ENCODE data around the gene INO80D. TPM values are rescaled to one million over a fixed set of nuclear protein-coding genes. Genes with fewer than 3 reads are reported as not detected.
"Not testable (repeated sequence)": the region's sequence is repeated elsewhere in the genome, so short reads cannot be mapped to it uniquely, and the experiment has no call there.

The INO80D gene
- total RNA-seq, 1 donor from 2014 or later, result 9.7 TPM

- TF ChIP-seq, protein P1, sequence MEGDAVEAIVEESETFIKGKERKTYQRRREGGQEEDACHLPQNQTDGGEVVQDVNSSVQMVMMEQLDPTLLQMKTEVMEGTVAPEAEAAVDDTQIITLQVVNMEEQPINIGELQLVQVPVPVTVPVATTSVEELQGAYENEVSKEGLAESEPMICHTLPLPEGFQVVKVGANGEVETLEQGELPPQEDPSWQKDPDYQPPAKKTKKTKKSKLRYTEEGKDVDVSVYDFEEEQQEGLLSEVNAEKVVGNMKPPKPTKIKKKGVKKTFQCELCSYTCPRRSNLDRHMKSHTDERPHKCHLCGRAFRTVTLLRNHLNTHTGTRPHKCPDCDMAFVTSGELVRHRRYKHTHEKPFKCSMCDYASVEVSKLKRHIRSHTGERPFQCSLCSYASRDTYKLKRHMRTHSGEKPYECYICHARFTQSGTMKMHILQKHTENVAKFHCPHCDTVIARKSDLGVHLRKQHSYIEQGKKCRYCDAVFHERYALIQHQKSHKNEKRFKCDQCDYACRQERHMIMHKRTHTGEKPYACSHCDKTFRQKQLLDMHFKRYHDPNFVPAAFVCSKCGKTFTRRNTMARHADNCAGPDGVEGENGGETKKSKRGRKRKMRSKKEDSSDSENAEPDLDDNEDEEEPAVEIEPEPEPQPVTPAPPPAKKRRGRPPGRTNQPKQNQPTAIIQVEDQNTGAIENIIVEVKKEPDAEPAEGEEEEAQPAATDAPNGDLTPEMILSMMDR (IDR thresholded peaks at IDR 0.05; ENCODE audit: insufficient read depth, low read length, poor library complexity, severe bottlenecking), result no peak
- no peak for DNase-seq (ENCODE audit: low read depth)
- Histone ChIP-seq H3K4me3 (ENCODE audit: low read depth, low read length) (no peak overlapping the region), H3K36me3 (ENCODE audit: control insufficient read depth, insufficient read depth, low read length) (no peaks in the 10 kb centered on the region), H3K27me3 (ENCODE audit: control insufficient read depth, insufficient read depth, low read length) (no peaks in the 10 kb centered on the region)
Measured at GRCh38 chr2:205998583-205998982, 87.4 kb downstream of the INO80D start.

DNA sequence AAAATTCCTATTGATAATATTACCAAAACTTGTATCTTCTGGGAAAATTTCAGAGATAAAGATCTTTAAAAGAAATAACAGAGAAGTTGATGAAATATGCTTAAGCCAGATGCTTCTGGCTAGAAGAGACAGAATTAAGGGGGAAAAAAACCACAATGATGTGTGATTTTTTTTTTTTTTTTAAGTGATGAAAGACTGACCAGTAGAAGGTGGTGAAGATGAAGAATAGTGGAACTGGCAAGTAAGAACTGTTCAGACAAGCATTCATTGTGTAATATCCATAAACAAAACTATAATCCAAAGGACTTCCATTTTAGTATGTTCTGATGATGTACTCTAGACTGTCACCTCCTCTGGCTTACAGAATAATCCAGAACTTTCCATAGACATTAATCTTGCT, 89.8 kb downstream of the INO80D start:
- TF ChIP-seq, protein P1 (IDR thresholded peaks at IDR 0.05; ENCODE audit: insufficient read depth, low read length, poor library complexity, severe bottlenecking), result no peak
- Histone ChIP-seq H3K4me3 (ENCODE audit: low read depth, low read length) (no peak overlapping the region), H3K36me3 (ENCODE audit: control insufficient read depth, insufficient read depth, low read length) (no peaks in the 10 kb centered on the region), H3K27me3 (ENCODE audit: control insufficient read depth, insufficient read depth, low read length) (no peaks in the 10 kb centered on the region)
- no peak for DNase-seq (ENCODE audit: low read depth)

DNA sequence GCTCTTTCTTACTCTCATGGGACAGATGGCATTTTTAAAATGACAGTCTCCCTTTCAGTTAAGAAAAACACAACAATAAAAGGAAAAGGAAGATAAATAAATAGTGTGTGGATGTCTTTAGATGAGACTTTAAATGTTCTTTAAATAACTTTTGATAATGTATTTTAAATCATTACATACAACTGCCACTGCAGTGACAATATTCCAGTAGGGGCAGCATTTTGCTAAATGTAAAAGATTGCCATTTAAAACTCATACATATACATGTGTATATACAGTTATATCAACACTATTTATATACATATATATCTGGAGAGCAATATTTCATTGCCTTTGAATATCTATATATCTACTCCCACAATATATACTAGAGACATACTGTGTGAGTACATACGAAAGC, 90.7 kb downstream of the INO80D start:
- no peak overlapping the region for H3K4me3 ChIP-seq (ENCODE audit: low read depth, low read length)
- no peaks in the 10 kb centered on the region for H3K27me3 ChIP-seq (ENCODE audit: control insufficient read depth, insufficient read depth, low read length)
- no peaks in the 10 kb centered on the region for H3K36me3 ChIP-seq (ENCODE audit: control insufficient read depth, insufficient read depth, low read length)
- no peak for DNase-seq (ENCODE audit: low read depth)
- TF ChIP-seq, protein P1 (IDR thresholded peaks at IDR 0.05; ENCODE audit: insufficient read depth, low read length, poor library complexity, severe bottlenecking), result no peak

DNA sequence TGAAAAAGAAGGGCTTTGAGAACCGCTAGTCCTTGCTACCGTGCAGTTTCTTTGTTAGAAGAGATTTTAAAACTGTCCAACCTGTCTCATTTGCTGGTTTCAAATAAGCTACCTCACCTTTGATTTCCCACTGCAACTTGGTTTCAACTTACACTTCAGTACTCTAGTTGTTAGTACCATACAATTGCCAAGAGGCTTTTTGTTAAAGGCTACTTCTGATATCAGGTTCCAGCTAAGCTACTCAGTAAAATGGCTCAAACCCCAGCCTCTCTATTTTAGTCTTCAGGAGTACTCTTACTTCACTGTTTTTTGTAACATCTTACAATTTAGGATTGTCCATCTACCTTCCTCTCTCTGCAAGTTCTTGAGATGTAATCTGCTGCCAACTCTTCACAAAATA, 91.6 kb downstream of the INO80D start:
- H3K36me3 ChIP-seq (ENCODE audit: control insufficient read depth, insufficient read depth, low read length), result no peaks in the 10 kb centered on the region
- no peak for DNase-seq (ENCODE audit: low read depth)
- TF ChIP-seq, protein P1 (IDR thresholded peaks at IDR 0.05; ENCODE audit: insufficient read depth, low read length, poor library complexity, severe bottlenecking), result no peak
- no peaks in the 10 kb centered on the region for H3K27me3 ChIP-seq (ENCODE audit: control insufficient read depth, insufficient read depth, low read length)
- no peak overlapping the region for H3K4me3 ChIP-seq (ENCODE audit: low read depth, low read length)

DNA sequence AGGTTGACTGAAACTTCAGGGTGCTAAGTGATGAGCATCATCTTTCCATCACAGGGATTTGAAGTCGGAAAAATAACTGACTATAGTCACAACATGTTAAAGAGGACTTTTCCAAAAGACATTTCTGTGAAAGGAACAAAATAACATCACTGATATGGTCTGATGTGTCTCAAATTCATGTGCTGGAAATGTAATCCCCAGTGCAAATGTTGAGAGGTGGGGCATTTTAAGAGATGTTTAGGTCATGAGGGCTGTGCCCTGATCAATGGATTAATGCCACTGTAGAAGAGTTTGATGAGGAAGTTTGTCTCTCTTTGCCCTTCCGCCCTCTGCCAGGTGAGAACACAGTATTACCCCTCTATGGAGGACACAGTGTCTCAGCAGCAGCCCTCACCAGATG, 95.9 kb downstream of the INO80D start:
- TF ChIP-seq, protein P1 (IDR thresholded peaks at IDR 0.05; ENCODE audit: insufficient read depth, low read length, poor library complexity, severe bottlenecking), result no peak
- DNase-seq (ENCODE audit: low read depth), result no peak
- Histone ChIP-seq H3K4me3 (ENCODE audit: low read depth, low read length) (no peak overlapping the region), H3K27me3 (ENCODE audit: control insufficient read depth, insufficient read depth, low read length) (no peaks in the 10 kb centered on the region), H3K36me3 (ENCODE audit: control insufficient read depth, insufficient read depth, low read length) (no peaks in the 10 kb centered on the region)

GRCh38 chr2:205989271-205990071, 96.5 kb downstream of the INO80D start:
- peak; percentile 45 for DNase-seq (ENCODE audit: low read depth)
- TF ChIP-seq, protein P1 (IDR thresholded peaks at IDR 0.05; ENCODE audit: insufficient read depth, low read length, poor library complexity, severe bottlenecking), result no peak
- Histone ChIP-seq H3K36me3 (ENCODE audit: control insufficient read depth, insufficient read depth, low read length) (no peaks in the 10 kb centered on the region), H3K27me3 (ENCODE audit: control insufficient read depth, insufficient read depth, low read length) (no peaks in the 10 kb centered on the region), H3K4me3 (ENCODE audit: low read depth, low read length) (no peak overlapping the region)

- not testable (repeated sequence) for H3K27me3 ChIP-seq (ENCODE audit: control insufficient read depth, insufficient read depth, low read length); DNase-seq (ENCODE audit: low read depth); H3K4me3 ChIP-seq (ENCODE audit: low read depth, low read length); H3K36me3 ChIP-seq (ENCODE audit: control insufficient read depth, insufficient read depth, low read length)
Measured at GRCh38 chr2:205988681-205989080, 97.3 kb downstream of the INO80D start.

Data from kidney epithelial cell (primary cell).